GM12878 (cell line): ENCODE data around the gene IGSF6. TPM values are rescaled to one million over a fixed set of nuclear protein-coding genes. Genes with fewer than 3 reads are reported as not detected.

Experiments
- ATAC-seq: fragments of 200-7000 bp; cut with Tn5 transposase; 3 replicates; pipeline ENCODE4 v1.9.1; 2020; ENCODE audit warnings: mild to moderate bottlenecking, moderate library complexity
- BruUV-seq: library from RNA; stranded (reverse); fragments of 400-500 nt; replicated peaks from 2 replicates; lab custom pipeline; 2021; lab: Mats Ljungman, UMichigan
- CTCF ChIA-PET: fragments of 300-600 bp; sonication (Branson Sonifier 250); formaldehyde crosslinking; extraction: SDS; loops from one replicate; lab custom pipeline; 2021; ENCODE audit warnings: inconsistent platforms; lab: Yijun Ruan, JAX
- POLR2A ChIA-PET: fragments of 350-600 bp; formaldehyde crosslinking; extraction: SDS; loops from one replicate; lab custom pipeline; 2021; ENCODE audit warnings: inconsistent platforms; lab: Charles Lee
- RAD21 ChIA-PET: fragments of 300-600 bp; sonication (Branson Sonifier 250); formaldehyde crosslinking; loops from one replicate; lab custom pipeline; 2023; ENCODE audit warnings: antibody characterized with exemption; ENCODE audit not compliant: unreplicated experiment; lab: Charles Lee
- SMC1A ChIA-PET: fragments of 300-600 bp; sonication (Branson Sonifier 250); formaldehyde crosslinking; loops from one replicate; lab custom pipeline; 2023; ENCODE audit not compliant: unreplicated experiment, uncharacterized antibody; lab: Charles Lee
- DNase-seq: peaks from one replicate; pipeline ENCODE4 v3.0.0-alpha.2; 2011; ENCODE audit warnings: low read depth, low spot score
- FAIRE-seq: peaks from 3 replicates; lab custom pipeline; 2011; peaks lifted over from hg19 to GRCh38; lab: Jason Lieb, UNC
- H2AFZ ChIP-seq: 2 replicates; pipeline ENCODE4 v1.6.0; 2011; ENCODE audit warnings: low read depth, low read length, control low read depth; ENCODE audit not compliant: control insufficient read depth
- H3K27ac ChIP-seq: 2 replicates; pipeline ENCODE4 v1.5.1; 2011; ENCODE audit warnings: control low read depth; ENCODE audit not compliant: control insufficient read depth, insufficient read depth
- H3K27me3 ChIP-seq, 2 experiments: replicated peaks in 1 of 2; 2 replicates each; pipeline versions ENCODE4 v1.6.0 to v1.6.1; 2011; ENCODE audit warnings: low read length in 1 of 2; ENCODE audit not compliant: control insufficient read depth in 2 of 2, insufficient read depth in 2 of 2
- H3K36me3 ChIP-seq, 2 experiments: 2 replicates each; pipeline ENCODE4 v1.5.1; 2011; ENCODE audit warnings: low read length in 1 of 2; ENCODE audit not compliant: control insufficient read depth in 2 of 2, insufficient read depth in 2 of 2
- H3K4me1 ChIP-seq: 2 replicates; pipeline ENCODE4 v1.6.1; 2011; ENCODE audit warnings: mild to moderate bottlenecking, low read length, moderate library complexity, mixed read lengths; ENCODE audit not compliant: control insufficient read depth, insufficient read depth
- H3K4me2 ChIP-seq: 2 replicates; pipeline ENCODE4 v1.6.0; 2011; ENCODE audit warnings: control low read depth; ENCODE audit not compliant: control insufficient read depth, insufficient read depth
- H3K4me3 ChIP-seq: fragments of 200-600 bp; sonication (generic); 2 replicates; pipeline ENCODE4 v1.5.1; 2016
- H3K79me2 ChIP-seq: 2 replicates; pipeline ENCODE4 v1.6.0; 2011; ENCODE audit warnings: low read length; ENCODE audit not compliant: control insufficient read depth, insufficient read depth
- H3K9ac ChIP-seq: 2 replicates; pipeline ENCODE4 v1.8.0; 2011; ENCODE audit warnings: low read length, control low read depth, mixed read lengths; ENCODE audit not compliant: control insufficient read depth, insufficient read depth
- H3K9me3 ChIP-seq: replicated peaks from 3 replicates; pipeline ENCODE4 v1.5.1; 2011; ENCODE audit warnings: mild to moderate bottlenecking, low read length; ENCODE audit not compliant: control insufficient read depth, insufficient read depth
- H4K20me1 ChIP-seq: 2 replicates; pipeline ENCODE4 v1.6.0; 2011; ENCODE audit not compliant: control insufficient read depth, insufficient read depth
- CHD1 ChIP-seq: IDR thresholded peaks from 2 replicates; pipeline ENCODE4 v1.6.1; 2012; ENCODE audit warnings: low read depth, low read length, improper control_type of control experiment
- CREB1 ChIP-seq: IDR thresholded peaks from 2 replicates; pipeline ENCODE4 v1.6.1; 2012; ENCODE audit warnings: low read depth, mild to moderate bottlenecking, inconsistent platforms
- EP300 ChIP-seq, 2 experiments: fragments of 150-350 bp in 1 of 2; IDR thresholded peaks; 2 replicates each; pipeline ENCODE4 v1.6.1; 2011 to 2012; ENCODE audit warnings: low read depth in 2 of 2, low read length in 2 of 2, borderline replicate concordance in 1 of 2, improper control_type of control experiment in 1 of 2, inconsistent platforms in 1 of 2; ENCODE audit not compliant: control insufficient read depth in 1 of 2
- IRF4 ChIP-seq: IDR thresholded peaks from 2 replicates; pipeline ENCODE4 v1.6.1; 2011; ENCODE audit warnings: low read depth, low read length
- KDM1A ChIP-seq: fragments of 200-600 bp; sonication (generic); IDR thresholded peaks from 2 replicates; pipeline ENCODE4 v1.6.1; 2016; ENCODE audit warnings: borderline replicate concordance
- RB1 ChIP-seq: fragments of 450-650 bp; formaldehyde crosslinking; IDR thresholded peaks from 2 replicates; pipeline ENCODE4 v1.6.1; 2017; ENCODE audit warnings: mild to moderate bottlenecking, borderline replicate concordance
- RFX5 ChIP-seq: IDR thresholded peaks from 2 replicates; pipeline ENCODE4 v1.6.1; 2011; ENCODE audit warnings: low read depth, low read length, improper control_type of control experiment
- SIN3A ChIP-seq: IDR thresholded peaks from 2 replicates; pipeline ENCODE4 v1.6.1; 2012; ENCODE audit warnings: low read depth, low read length, improper control_type of control experiment
- SMAD1 ChIP-seq: fragments of 450-650 bp; IDR thresholded peaks from 2 replicates; pipeline ENCODE4 v1.6.1; 2018; ENCODE audit warnings: mild to moderate bottlenecking, low read depth; ENCODE audit not compliant: partially characterized antibody
- STAT1 ChIP-seq: fragments of 450-650 bp; conservative IDR thresholded peaks from 2 replicates; pipeline ENCODE4 v1.6.1; 2014; ENCODE audit warnings: antibody characterized with exemption, mild to moderate bottlenecking
- SUPT20H ChIP-seq: IDR thresholded peaks from 2 replicates; pipeline ENCODE4 v1.6.1; 2011; ENCODE audit warnings: low read depth, mild to moderate bottlenecking, low read length, moderate library complexity, borderline replicate concordance; ENCODE audit not compliant: control insufficient read depth
- ZBED1 ChIP-seq: IDR thresholded peaks from 2 replicates; pipeline ENCODE4 v1.6.1; 2016; ENCODE audit warnings: borderline replicate concordance
- ZNF622 ChIP-seq: fragments of 450-650 bp; IDR thresholded peaks from 2 replicates; pipeline ENCODE4 v1.6.1; 2017; ENCODE audit warnings: mild to moderate bottlenecking, inconsistent platforms
- ZSCAN29 ChIP-seq: fragments of 450-650 bp; IDR thresholded peaks from 2 replicates; pipeline ENCODE4 v1.6.1; 2017; ENCODE audit warnings: mild to moderate bottlenecking, moderate library complexity
- WGBS: methylation state at CpG from one replicate; pipeline ENCODE4 v1.1.6; 2016; ENCODE audit warnings: low lambda C conversion rate; ENCODE audit not compliant: insufficient replicate concordance, insufficient coverage; ENCODE audit errors: missing lambda C conversion rate; 5-methylcytosine and 5-hydroxymethylcytosine counted together
- in situ Hi-C: fragments of 300-500 bp; cut with MboI; formaldehyde crosslinking; loops from 9 replicates; pipeline ENCODE4 v1.14.3; 2018; ENCODE audit warnings: mixed read lengths
- intact Hi-C: fragments of 100-400 bp; cut with micrococcal nuclease; formaldehyde crosslinking; loops from one replicate; pipeline ENCODE4 v1.14.2; 2022; ENCODE audit not compliant: unreplicated experiment
- polyA plus RNA-seq, 11 experiments: library from polyadenylated mRNA; depleted of rRNA in 4 of 11; unstranded in 6 of 11; stranded (reverse) in 5 of 11; fragments of >200 nt; fragmentation: Nextera tagmentation in 4 of 11; fragmentation: Illumina TruSeq in 1 of 11; extraction: Ambion mirVana in 4 of 11; extraction: Trizol in 1 of 11; gene quantifications; 1 replicate in 1 of 11; 2 replicates in 10 of 11; pipeline versions ENCODE4 v1.2.1 to v1.2.3, GENCODE V29; 2011 to 2016; ENCODE audit warnings: inconsistent platforms in 2 of 11, missing spikeins in 2 of 11, low read depth in 1 of 11
- total RNA-seq, 4 experiments: library from RNA; depleted of rRNA in 3 of 4; stranded (reverse); fragments of >200 nt in 3 of 4; fragmentation: Illumina TruSeq in 1 of 4; extraction: Trizol in 1 of 4; gene quantifications; 2 replicates each; pipeline versions ENCODE4 v1.2.1 to v1.2.3, GENCODE V29; 2013 to 2021
- TF ChIP-seq, protein P1 (sequence below): IDR thresholded peaks from 2 replicates; pipeline ENCODE4 v1.6.1; 2012; ENCODE audit warnings: low read depth, low read length, improper control_type of control experiment
- TF ChIP-seq, protein P2 (sequence below): fragments of 450-650 bp; IDR thresholded peaks from 2 replicates; pipeline ENCODE4 v1.6.1; 2016; ENCODE audit warnings: mild to moderate bottlenecking
- TF ChIP-seq, protein P3 (sequence below): fragments of 150-350 bp; IDR thresholded peaks from 2 replicates; pipeline ENCODE4 v1.6.1; 2014; ENCODE audit warnings: mild to moderate bottlenecking, low read depth, low read length
- TF ChIP-seq, protein P4 (sequence below): fragments of 450-650 bp; IDR thresholded peaks from 2 replicates; pipeline ENCODE4 v1.6.1; 2017; ENCODE audit warnings: borderline replicate concordance

Gene IGSF6
- total and polyA plus RNA-seq, 10 of the 15 experiments (the other 5 are each of a cell fraction or from before 2014, with no cell fraction given), result 0.32 to 1.2 (median 0.72) TPM

DNA sequence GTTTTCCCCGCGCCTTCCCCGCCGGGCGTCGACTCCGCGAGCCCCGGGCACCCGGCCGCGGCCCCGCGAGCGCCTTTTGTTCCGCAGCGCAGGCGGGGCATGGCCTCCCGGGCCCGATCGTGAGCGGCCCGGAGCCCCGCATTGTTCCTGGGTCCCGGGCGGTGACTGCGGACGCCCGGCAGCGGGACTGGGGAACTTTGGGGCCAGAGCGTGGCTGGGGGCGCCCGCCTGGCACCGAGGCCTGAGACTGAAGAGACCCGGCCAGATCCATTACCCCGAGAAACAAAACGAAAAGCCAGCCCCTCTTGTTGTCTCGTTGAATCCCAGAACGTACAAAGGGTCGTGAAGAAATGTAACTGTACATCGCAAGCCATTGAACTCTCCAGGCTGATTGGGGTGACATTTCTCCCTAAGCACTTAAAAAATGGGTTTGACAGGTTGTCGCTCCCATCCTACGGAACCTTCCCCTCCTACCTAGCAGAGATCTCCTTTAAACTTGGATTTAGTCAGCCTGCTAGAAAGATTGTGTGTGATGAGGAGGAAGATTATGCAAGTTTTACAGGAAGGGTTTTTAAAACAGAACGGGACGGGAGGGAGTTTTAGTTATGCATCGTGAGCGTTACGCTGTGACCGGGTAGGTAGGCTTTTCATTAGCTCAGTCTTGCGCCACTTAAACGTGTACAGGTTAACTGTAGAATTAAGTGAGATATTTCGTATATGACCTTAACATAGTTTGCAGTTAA is 52.2 kb downstream of the IGSF6 start:
- peaks cover 26% of the 10 kb centered on the region for H3K79me2 ChIP-seq
- BruUV-seq, result no TSS peak
- ATAC-seq (peak; percentile 40), FAIRE-seq (peak; percentile 74), DNase-seq (peak; percentile 17)
- peak overlapping the region; percentile 87 for H3K4me3 ChIP-seq
- ChIA-PET RAD21 (interaction anchor here (0.7 to 1.9 kb wide), 4 partner anchors 9 to 121 kb away, joined by 3 to 13 read pairs (median 4); no protein-coding TSS in a partner anchor), CTCF (interaction anchor here (0.5 to 5.2 kb wide), 6 partner anchors 12 to 42 kb away, joined by 3 to 32 read pairs (median 3); no protein-coding TSS in a partner anchor), SMC1A (interaction anchor here (0.7 to 1.7 kb wide), 5 partner anchors 9 to 1420 kb away, joined by 3 to 6 read pairs (median 3); no protein-coding TSS in a partner anchor), POLR2A (interaction anchor here (0.6 to 2.0 kb wide), 2 partner anchors 45 to 80 kb away, joined by 7 read pairs; no protein-coding TSS in a partner anchor)
- WGBS, result under 1% methylated on average over 52 of the region's 52 CpGs
- no peaks in the 10 kb centered on the region for H4K20me1 ChIP-seq
- H3K9me3 ChIP-seq, result no peaks in the 10 kb centered on the region
- no peaks in the 10 kb centered on the region for H3K27me3 ChIP-seq
- no peaks in the 10 kb centered on the region for H3K36me3 ChIP-seq
- H3K9ac ChIP-seq, result peak overlapping the region; percentile 96
- H3K4me2 ChIP-seq, result peak overlapping the region; percentile 96
- peaks cover 6% of the 10 kb centered on the region; the same call in 1 of the 2 replicates for H3K4me1 ChIP-seq
- intact Hi-C loops, result no loop called here
- in situ Hi-C loops, result no loop called here
- peak overlapping the region; percentile 85 for H2AFZ ChIP-seq
- peak overlapping the region; percentile 64 for H3K27ac ChIP-seq
- TF ChIP-seq KDM1A (no peak), SUPT20H (no peak), RFX5 (no peak), EP300 (IDR thresholded peaks at IDR 0.05; ENCODE audit: borderline replicate concordance in 1 of 2, control insufficient read depth in 1 of 2, low read depth in 2 of 2, low read length in 2 of 2) (no peak), RB1 (no peak), CREB1 (peak; percentile 56; the same call in 1 of the 2 replicates), IRF4 (no peak), ZBED1 (no peak), CHD1 (no peak), ZSCAN29 (no peak), ZNF622 (no peak), SMAD1 (no peak), STAT1 (0 out of 2 replicates have a peak, but pooled peaks have one; percentile 21), SIN3A (peak; percentile 68; the same call in 1 of the 2 replicates)
- TF ChIP-seq, protein P1, sequence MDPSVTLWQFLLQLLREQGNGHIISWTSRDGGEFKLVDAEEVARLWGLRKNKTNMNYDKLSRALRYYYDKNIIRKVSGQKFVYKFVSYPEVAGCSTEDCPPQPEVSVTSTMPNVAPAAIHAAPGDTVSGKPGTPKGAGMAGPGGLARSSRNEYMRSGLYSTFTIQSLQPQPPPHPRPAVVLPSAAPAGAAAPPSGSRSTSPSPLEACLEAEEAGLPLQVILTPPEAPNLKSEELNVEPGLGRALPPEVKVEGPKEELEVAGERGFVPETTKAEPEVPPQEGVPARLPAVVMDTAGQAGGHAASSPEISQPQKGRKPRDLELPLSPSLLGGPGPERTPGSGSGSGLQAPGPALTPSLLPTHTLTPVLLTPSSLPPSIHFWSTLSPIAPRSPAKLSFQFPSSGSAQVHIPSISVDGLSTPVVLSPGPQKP, result no peak
- TF ChIP-seq, protein P2, sequence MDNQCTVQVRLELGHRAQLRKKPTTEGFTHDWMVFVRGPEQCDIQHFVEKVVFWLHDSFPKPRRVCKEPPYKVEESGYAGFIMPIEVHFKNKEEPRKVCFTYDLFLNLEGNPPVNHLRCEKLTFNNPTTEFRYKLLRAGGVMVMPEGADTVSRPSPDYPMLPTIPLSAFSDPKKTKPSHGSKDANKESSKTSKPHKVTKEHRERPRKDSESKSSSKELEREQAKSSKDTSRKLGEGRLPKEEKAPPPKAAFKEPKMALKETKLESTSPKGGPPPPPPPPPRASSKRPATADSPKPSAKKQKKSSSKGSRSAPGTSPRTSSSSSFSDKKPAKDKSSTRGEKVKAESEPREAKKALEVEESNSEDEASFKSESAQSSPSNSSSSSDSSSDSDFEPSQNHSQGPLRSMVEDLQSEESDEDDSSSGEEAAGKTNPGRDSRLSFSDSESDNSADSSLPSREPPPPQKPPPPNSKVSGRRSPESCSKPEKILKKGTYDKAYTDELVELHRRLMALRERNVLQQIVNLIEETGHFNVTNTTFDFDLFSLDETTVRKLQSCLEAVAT, result no peak
- TF ChIP-seq, protein P3, sequence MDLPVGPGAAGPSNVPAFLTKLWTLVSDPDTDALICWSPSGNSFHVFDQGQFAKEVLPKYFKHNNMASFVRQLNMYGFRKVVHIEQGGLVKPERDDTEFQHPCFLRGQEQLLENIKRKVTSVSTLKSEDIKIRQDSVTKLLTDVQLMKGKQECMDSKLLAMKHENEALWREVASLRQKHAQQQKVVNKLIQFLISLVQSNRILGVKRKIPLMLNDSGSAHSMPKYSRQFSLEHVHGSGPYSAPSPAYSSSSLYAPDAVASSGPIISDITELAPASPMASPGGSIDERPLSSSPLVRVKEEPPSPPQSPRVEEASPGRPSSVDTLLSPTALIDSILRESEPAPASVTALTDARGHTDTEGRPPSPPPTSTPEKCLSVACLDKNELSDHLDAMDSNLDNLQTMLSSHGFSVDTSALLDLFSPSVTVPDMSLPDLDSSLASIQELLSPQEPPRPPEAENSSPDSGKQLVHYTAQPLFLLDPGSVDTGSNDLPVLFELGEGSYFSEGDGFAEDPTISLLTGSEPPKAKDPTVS, result no peak
- TF ChIP-seq, protein P4, sequence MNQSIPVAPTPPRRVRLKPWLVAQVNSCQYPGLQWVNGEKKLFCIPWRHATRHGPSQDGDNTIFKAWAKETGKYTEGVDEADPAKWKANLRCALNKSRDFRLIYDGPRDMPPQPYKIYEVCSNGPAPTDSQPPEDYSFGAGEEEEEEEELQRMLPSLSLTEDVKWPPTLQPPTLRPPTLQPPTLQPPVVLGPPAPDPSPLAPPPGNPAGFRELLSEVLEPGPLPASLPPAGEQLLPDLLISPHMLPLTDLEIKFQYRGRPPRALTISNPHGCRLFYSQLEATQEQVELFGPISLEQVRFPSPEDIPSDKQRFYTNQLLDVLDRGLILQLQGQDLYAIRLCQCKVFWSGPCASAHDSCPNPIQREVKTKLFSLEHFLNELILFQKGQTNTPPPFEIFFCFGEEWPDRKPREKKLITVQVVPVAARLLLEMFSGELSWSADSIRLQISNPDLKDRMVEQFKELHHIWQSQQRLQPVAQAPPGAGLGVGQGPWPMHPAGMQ, result 0 out of 2 replicates have a peak, but pooled peaks have one; percentile 18
